HG02884 (cell line): Measurements from ENCODE around the gene DEK.
"Not testable (repeated sequence)": the region's sequence is repeated elsewhere in the genome, so short reads cannot be mapped to it uniquely, and the experiment has no call there.

Source experiments
- ATAC-seq: cut with Tn5 transposase; IDR thresholded peaks from one replicate; pipeline ENCODE4 v1.9.1; 2021; ENCODE audit warnings: mild to moderate bottlenecking, moderate library complexity; ENCODE audit not compliant: unreplicated experiment

DEK gene, protein sequence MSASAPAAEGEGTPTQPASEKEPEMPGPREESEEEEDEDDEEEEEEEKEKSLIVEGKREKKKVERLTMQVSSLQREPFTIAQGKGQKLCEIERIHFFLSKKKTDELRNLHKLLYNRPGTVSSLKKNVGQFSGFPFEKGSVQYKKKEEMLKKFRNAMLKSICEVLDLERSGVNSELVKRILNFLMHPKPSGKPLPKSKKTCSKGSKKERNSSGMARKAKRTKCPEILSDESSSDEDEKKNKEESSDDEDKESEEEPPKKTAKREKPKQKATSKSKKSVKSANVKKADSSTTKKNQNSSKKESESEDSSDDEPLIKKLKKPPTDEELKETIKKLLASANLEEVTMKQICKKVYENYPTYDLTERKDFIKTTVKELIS

DNA sequence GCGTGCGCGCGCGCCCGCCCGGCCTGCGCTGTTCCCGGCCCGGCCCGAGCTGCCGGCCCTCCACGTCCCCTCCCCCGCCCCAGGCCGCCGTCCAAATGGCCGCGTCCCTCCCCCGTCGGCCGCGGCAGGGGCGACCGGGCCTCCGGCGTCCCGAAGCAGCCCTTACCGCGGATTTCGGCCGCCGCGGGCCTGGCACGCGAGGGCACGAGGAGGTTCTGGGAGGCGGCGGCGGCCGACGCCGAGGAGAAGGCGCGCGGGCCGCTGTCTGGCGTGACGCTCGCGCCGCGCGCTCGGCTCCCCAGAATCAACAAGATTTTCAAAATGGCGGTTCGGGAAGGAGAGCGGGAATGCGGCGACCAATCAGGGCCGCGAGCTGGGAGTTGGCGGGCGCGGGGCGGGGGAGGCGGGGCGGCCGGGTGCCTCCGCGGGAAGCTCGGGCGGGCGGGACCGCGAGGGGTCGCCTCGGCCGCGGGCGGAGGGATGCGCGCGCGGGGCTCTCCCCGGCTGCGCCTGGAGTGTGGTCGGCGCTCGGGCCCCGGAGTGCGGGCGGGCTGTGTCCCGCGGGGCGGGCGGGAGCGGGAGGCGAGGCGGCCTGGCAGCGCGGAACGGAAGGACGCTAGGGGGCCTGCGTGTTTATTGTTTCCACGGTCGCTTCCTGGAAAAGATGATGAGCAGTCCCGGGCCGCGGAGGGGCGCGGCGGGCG is at the start of gene DEK:
Gene DEK, minus strand, starts transcription at position 312 of the 704 bp plus-strand sequence. CDS start 543 bp downstream, outside the sequence.
- peak; percentile 25 for ATAC-seq

DNA sequence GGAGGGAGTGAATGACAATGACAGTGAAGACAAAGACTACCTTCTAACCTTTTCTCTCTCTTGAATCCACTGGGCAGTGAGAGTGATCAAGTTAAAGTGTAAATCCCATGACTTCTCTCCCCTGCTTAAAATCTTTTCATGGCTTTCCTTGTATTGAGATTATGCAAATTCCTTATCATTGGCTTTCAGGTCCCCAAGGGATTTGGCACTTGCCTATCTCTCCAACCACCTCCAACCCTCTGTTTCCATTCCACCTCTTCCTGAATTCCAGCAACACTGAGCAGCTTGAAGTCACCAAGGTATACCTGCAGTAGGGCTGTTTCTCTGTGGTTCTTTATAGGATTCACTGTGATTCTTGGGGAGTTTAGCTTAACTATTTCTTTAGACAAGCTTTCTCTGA is 48.0 kb upstream of the DEK start:
- no peak for ATAC-seq

DNA sequence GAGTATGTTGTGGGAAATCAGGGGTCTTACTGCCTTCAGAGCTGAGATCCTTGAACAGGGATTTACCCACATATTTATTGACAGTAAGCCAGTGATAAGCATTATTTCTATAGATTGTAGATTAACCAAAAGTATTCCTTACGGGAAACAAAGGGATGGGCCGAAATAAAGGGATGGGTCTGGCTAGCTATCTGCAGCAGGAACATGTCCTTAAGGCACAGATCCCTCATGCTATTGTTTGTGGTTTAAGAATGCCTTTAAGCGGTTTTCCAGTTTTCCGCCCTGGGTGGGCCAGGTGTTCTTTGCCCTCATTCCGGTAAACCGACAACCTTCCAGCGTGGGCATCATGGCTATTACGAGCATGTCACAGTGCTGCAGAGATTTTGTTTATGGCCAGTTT is 45.7 kb upstream of the DEK start:
- ATAC-seq = not testable (repeated sequence)

DNA sequence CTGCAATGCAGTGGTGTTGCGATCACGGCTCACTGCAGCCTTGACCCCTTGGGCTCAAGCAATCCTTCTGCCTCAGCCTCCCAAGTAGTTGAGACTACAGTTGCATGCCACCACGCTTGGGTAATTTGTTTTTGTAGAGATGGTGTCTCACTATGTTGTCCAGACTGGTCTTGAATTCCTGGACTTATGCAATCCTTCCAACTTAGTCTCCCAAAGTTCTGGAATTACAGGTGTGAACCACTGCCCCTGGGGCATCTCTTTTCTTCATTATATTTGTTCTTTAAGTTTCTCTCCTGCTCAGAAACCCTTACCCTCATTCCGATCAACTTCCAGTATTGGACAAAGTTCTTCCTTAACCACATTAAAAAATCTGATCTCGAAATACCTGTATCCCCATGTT is 44.7 kb upstream of the DEK start:
- no peak for ATAC-seq

DNA sequence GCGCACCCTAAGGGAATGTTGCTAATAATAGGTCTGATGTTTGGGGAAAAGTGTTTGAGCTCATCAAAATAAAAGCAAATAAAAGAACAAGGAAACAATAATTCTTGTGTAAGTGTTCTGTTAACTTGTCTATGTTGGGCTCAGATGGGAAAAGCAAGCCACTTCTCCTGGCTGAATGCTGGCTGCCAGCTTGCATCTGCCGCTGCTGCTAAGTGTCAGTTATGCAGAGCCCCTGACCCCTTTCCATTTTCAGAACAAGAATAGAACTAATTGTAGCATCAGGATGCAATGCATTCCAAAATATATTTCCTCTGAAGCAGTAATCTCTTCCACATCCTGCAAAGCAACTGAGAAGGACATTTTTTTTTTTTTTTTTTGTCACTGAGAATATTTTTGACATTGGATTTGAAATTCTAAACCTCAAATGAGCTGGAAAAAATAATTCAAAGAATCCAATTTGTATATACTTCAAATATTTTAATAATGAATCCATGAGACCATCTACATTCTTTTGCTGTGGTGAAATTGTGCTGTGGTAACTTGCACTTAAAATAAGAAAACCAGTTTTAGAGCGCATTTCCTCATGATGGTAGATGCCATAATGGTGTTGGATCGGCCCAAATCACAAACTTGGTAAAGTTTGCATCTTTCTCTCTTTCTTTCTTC is 43.9 kb upstream of the DEK start:
- ATAC-seq = no peak

DNA sequence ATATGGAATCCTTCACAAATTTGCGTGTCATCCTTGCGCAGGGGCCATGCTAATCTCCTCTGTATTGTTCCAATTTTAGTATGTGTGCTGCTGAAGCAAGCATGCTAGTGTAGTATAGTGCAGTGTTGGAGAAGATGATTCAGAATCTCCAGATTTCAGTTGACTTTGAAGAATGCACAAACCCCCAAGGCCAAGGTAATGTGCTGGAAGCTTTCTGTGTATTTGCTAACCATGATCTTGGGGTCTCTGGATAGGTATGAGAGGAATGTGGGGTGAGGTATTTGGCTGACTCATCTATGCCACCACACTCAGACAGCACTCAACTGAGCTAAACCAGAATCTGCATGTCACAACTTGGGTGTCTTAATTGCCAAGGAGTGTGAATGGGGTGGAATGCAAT is 42.6 kb upstream of the DEK start:
- ATAC-seq = no peak

DNA sequence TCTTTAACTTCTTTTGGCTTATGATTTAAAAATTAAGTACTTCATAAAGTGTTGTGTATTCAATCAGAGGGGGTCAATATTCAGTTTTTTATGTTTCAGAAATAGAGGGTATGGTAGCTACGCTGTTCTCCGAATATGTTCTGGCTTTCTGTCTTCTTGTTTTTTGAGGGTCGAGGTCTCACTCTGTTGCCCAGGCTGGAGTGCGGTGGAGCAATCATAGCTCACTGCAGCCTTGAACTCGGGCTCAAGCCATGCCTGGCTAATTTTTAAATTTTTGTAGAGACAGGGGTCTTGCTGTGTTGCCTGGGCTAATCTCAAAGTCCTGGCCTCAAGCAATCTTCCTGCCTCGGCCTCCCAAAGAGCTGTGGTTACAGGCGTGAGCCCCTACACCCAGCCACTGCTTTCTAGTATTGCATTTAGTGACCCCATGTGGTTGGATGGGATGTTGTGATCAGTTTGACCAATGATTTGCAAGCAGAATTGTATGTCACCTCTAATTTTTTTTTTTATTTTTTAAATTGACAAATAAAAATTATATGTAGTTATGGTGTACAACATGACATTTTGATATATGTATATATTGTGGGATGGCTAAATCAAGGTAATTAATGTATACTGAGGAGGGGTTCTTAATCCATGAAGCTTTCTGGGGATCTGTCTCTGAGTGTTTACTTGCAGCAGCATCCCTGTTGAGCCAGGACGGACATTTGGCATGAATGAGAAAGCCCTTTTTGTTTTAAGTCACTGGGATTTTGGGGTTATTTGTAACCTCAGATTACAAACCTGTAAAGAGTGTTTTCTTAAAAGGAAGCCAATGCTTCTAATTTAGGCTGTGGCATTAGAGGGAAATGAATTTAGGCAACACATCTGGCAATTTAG is 38.5 kb upstream of the DEK start:
- ATAC-seq = peak; percentile 84

DNA sequence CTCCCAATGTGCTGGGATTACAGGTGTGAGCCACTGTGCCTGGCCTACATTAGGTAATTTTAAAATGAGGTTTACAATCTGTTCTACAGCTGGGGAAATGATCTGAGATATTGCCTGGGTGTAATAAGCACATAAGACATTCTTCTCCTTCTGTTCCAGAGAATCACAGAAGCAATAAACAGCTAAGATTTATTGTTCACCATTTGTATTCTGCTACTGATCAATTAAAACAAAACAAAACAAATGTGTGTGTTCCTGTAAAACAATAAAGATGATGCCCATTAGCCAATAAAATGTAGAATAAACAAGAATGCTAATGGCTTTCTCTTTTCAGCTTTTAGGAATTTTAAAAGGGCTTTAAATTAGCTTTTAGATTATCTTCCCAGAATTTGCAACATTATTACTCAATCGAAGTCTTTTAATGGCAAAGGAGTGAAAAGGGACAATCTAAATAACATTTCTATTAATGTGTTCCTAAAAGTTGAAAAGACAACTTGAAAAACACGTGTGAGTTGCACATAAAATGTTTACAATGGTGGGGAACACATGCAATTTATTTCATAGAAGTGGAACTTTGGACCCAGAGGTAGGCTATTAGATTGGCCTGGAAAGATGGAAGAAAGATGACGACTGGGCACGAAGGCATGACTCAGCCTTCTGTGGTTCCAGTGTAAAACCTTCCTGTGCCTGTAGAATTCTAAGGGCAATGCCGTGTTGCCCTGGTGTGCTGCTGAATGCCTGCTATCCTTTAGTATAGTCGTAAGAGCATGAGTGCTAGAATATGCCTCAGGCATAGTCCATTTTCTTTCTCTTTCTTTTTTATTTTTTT is 29.0 kb upstream of the DEK start:
- no peak for ATAC-seq

DNA sequence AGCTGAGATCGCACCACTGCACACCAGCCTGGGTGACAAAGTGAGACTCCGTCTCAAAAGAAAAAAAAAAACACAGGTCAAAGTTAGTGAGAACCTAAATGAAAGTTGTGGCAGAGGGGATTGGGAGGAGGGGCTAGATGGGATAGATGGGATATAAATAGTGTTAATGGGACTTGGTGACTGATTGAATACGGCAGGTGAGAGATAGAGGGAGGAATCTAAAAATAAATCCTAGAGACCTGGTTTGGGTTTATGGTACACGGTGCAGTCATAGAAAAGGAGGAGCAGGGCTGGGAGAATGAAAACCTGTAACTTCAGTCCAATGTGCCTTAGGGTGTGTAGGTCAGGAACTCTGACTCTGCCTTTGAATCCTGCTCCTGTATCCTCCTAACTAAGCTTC is 25.0 kb upstream of the DEK start:
- no peak for ATAC-seq

DNA sequence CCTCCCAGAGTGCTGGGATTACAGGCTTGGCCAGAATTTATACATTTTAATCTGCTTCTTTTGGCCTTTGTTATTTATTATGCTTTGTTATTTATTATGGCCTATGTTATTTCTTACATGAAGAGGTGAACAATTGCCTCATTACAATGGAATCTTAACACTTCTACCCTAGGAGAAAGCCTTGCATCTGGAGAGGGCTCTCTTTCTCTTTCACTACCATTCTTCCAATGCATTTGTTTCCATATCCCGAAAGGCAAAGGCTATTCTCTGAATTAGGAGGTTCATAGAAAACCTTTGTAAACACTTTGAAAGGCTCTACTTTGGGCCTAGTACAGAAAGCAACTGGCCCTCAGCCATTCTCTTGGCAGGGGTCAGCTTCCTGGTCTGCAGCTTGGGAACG is 19.9 kb upstream of the DEK start:
- ATAC-seq = no peak

DNA sequence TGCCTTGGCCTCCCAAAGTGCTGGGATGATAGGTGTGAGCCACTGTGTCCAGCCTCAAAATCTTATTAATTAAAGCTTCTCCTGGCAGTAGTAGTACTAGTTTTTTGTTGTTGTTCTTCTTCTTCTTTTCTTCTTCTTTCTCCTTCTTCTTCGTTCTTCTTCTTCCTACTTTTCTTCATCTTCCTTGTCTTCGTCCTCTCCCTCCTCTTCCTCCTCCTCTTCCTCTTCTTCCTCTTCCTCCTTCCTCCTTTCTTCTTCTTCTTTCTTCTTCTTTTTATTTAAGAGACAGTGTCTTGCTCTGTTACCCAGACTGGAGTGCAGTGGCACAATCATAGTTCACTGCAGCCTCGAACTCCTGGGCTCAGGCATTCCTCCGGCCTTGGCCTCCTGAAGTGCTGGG is 17.2 kb upstream of the DEK start:
- no peak for ATAC-seq

DNA sequence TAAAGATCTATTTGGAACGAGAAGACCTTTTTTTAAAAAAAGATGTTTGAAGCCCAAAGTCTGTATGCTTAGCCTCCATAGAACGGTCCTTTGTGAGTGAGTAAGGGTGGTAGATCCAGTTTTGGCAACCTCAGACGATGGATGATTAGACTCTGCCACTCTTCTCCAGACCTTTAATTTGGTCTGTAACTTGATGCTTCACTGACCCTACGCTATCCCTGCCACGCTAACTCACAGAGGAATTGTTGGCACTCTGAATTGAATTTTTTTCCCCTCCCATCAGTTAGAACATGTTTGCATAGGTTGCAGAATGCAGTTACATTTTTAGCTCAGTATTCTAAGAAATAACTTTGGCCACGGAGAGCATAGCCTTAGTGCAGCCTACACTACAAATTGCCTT is 15.8 kb upstream of the DEK start:
- no peak for ATAC-seq

DNA sequence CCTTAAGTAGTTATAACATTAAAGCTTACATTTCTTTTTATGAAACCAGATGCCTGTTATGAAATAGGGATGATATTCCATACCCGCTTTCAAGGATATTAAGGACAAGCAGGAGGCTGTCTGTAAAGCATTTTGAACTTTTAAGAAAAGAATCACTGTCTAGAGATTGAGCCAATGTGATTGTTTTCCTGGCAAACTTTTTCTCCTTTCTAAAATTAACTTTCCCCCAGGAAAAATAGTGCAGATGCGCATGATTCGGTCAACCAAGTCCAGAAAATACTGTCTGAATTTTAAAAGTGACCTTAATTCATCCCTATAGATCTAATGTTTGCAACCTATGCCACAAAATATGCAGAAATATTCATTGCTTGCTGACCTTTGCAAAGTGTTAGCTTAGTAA is 15.1 kb upstream of the DEK start:
- ATAC-seq = no peak

DNA sequence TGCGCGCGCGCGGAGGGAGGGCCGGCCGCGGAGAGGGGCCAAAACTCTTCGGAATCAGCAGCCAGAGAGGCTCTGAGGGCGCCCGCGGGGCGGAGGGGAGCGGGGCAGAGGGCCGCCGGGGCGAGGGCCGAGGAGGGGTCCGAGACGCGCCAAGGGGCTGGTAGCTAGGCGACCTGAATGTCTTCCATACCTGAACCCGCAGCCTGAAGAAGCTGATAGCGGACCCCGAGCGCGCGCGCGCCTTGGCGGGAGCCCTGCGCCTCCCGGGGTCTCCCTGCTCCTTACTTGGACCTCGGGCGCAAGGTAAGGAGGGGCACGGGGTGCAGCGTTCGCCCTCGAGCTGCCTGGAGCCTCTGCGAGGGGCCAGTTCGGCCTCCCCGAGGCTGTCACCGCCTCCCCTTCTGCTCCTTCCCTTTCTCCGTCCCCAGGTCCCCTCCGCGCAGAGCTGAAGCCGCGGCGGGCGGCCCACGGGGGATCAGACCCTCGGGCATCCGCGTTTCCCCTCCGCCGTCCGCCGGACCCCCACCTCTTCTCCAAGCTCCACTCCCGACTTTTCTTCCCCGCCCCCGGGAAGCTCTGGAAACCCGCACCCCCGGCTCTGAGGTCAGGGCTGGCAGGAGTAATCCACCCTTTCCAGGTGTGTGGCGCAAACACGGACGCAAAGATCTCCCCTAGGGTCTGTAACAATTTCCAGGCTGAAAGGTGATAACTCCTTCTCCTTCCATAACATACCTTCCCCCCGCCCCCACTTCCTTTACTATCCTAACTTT is 13.1 kb upstream of the DEK start:
- ATAC-seq = no peak

DNA sequence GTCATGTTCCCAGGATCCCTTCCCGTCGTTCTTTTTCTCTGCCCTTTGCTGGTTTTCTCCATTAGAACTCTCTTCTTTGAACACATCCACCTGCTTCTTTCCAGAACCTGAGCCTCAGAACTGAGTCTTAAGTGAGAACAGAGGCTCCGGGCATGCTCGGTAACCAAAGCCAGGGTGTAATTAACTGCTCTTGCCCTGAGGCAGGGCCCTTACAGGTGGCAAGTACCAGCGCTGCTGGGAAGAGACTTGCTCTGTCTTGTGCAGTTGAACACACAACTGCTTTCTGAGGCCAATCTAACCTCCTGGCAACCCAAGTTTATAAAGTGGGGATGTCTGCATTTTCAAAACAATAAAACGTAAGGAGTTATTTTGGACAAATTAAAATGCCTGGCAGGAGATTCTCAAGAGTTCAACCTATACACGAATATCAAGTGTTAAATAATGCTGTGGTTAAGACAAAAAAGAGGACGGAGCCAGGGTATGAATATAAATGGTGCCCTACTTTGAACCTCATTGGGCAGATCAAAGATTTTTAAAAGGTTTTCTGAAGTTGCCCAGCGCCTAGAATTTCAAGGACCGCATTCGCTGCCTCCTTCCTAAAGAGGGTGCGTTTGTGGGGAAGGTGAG is 12.4 kb upstream of the DEK start:
- no peak for ATAC-seq

DNA sequence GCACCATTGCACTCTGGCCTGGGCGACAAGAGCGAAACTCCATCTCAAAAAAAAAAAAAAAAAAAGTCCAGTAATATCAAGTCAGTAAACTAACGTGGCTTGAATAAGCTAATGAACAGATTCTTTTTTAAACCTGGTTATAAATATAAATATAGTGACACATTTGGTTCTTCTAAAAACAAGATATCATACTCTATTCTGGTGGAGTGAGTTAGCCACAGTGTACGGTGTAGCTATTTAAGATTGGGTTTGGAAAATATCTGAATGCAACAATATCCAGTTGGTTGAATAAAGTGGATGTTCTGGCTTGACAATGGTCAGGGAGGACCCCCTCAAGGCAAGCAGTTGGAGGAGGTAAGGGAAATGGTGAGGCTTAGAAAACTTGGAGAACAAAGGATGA is 5.9 kb upstream of the DEK start:
- ATAC-seq = no peak

DNA sequence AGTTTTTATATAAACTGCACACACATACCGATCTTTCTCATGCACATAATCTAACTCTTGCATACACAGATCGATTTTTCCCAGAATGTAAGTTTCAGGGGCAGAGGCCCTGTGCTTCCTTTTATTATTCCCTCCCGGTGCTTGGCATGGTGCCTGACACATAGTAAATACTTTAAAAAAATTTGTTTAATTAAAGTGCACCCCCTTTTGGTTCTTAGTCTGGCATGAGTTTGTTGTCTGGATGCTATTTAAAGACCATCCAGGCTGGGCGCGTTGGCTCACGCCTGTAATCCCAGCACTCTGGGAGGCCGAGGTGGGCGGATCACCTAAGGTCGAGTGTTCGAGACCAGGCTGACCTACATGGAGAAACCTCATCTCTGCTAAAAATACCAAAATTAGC is 5.4 kb upstream of the DEK start:
- ATAC-seq = no peak

DNA sequence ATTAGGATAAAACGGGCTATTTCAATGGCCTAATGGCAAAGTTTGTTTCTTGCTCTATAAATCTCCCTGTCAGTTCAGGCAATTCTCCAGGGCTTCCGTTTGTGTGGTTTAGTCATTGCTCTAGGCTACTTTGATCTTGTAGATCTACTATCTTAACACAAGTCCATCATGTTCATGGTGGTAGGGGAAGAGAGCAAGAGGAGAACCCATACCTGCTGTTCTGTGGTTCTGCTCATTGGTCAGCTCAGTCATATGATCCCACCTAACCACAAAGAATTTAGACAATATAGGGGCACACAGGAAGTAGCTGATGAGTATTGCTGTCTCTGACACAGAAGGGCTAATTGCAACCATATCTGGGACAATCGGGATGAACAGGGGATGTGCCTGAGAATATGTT is 4.9 kb upstream of the DEK start:
- no peak for ATAC-seq

DNA sequence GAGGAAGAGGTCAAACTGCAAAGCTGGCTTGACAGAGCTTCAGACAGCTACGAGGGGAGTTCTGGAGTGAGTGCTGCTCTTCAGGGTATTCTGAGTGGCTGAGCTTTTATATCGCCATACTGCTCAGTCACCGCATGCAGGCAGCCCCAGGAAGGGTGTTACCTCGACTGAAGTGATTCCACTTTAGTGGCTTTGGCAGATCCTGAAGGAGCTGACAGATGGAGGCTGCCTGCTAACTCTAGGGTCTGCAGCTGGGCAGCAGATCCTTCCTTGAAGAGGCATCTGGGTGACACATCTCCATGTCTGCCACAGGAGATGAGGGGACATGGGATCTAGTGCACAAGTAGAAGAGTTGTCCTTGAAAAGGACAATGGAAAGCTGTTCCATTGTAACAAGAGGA is 3.7 kb upstream of the DEK start:
- no peak for ATAC-seq
